Mammary epithelial cell (primary cell): ENCODE measurements around the gene UBE3C.

ENCODE experiments used
- CTCF ChIP-seq, 2 donors: IDR thresholded peaks in 1 of 2; conservative IDR thresholded peaks in 1 of 2; 2 replicates each; pipeline ENCODE4 v1.5.1; 2011 to 2012; ENCODE audit warnings: inconsistent platforms in 2 of 2, low read length in 2 of 2, mild to moderate bottlenecking in 2 of 2, control low read depth in 1 of 2, low read depth in 1 of 2; ENCODE audit not compliant: insufficient read depth in 1 of 2; ENCODE audit errors: extremely low read depth in 1 of 2
- EZH2 ChIP-seq: IDR thresholded peaks from 2 replicates; pipeline ENCODE4 v1.6.1; 2012; ENCODE audit warnings: low read length, inconsistent platforms, borderline replicate concordance

GRCh38 chr7:157192861-157193260 lies 54.1 kb downstream of the UBE3C start:
- TF ChIP-seq EZH2: no peak
- TF ChIP-seq CTCF (conservative IDR thresholded peaks at IDR 0.05 in 1 of 2, IDR thresholded peaks at IDR 0.05 in 1 of 2; ENCODE audit: extremely low read depth in 1 of 2, insufficient read depth in 1 of 2, low read depth in 1 of 2, low read length in 2 of 2): no peak
